Measurements from ENCODE around the gene UXS1.

GRCh38 chr2:106120432-106120831, 73.7 kb downstream of the UXS1 start:
- no peak for TF ChIP-seq POLR2A (IDR thresholded peaks at IDR 0.05)
- no peak for TF ChIP-seq CTCF (IDR thresholded peaks at IDR 0.05)
